ENCODE measurements around the gene GRPEL2.

GRPEL2 gene

DNA sequence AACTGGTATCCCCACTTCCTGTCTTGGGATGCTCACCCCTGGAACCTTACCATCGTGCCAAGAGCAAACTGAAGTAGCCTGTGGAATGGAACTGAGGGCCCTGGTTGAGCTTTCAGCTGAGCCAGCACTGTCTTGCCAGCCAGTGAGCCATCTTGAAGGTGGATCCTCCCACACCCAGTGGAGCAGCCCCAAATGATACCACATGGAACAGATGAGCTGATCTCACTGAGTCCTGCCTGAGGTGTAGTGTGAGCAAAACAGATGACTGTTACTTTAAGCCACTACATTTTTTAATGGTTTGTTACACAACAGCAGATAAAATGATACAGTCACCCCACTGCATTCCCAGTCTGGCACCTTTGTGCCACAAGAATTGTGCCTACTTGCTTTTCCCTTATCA is 10.4 kb downstream of the GRPEL2 start:
- no peak for DNase-seq (ENCODE audit: low read depth in 2 of 3, low spot score in 2 of 3)

DNA sequence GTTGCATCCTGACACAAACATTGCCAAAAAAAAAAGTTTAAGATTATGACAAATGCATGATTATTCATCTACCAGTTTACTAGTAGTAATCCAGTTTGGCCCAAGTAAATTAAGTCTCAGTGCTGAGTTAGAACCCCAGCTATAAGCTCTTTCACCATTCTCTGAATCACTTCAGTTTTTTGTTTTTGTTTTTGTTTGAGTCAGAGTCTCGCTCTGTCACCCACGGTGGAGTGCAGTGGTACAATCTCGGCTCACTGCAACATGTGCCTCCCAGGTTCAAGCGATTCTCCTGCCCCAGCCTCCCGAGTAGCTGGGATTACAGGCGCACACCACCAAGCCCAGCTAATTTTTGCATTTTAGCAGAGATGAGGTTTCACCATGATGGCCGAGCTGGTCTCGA is 11.1 kb downstream of the GRPEL2 start:
- DNase-seq (ENCODE audit: low read depth in 2 of 3, low spot score in 2 of 3): no peak

DNA sequence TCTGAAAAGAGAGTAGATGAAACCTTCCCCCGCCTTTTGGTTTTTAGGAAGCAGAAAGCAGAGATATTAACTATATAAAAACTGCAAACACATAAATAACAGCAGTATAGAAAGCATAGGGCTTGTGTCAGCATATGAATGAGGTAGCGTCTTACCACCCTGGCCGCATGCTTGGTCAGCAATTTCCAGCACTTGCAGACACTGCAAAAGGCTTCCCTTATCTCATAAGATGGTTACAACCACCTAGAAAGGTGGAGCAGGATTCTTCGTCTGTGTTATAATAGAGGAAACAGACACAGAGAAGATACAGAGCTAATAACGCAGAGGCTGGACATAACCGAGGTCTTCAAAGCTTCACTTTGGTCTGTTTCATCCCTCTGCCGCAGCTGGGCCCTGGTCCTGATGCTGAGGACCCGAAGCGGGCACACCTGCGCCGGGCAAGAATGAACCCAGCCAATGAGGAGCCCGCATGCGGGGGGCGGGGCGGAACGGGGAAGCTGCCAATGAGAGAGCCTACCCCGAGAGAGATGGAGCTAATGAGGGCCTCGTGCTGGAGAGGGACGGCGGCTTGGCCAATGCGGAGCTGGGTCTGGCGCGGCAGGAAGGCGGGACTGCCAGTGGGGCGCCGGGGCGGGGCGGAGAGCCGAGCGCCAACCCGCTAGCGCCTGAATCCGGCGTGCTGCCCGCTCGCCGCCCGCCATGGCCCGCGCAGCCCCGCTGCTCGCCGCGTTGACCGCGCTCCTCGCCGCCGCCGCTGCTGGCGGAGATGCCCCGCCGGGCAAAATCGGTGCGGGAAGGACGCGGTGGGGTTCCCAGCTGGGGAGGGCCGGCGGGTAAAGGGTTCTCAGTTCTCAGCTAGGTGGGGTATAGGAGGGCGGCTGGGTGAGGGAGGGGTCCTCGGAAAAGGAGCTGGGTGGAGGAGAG is 12.3 kb downstream of the GRPEL2 start, which contains the start of gene PCYOX1L:
PCYOX1L (plus strand) TSS at position 677 of the 924 bp plus-strand sequence; CDS start at position 700, 23 bp downstream.
- DNase-seq (ENCODE audit: low read depth in 2 of 3, low spot score in 2 of 3): peak; percentile 57 to 96 (median 87)

- DNase-seq (ENCODE audit: low read depth in 2 of 3, low spot score in 2 of 3): no peak
Measured at GRCh38 chr5:149358294-149358651, 13.0 kb downstream of the GRPEL2 start.

DNA sequence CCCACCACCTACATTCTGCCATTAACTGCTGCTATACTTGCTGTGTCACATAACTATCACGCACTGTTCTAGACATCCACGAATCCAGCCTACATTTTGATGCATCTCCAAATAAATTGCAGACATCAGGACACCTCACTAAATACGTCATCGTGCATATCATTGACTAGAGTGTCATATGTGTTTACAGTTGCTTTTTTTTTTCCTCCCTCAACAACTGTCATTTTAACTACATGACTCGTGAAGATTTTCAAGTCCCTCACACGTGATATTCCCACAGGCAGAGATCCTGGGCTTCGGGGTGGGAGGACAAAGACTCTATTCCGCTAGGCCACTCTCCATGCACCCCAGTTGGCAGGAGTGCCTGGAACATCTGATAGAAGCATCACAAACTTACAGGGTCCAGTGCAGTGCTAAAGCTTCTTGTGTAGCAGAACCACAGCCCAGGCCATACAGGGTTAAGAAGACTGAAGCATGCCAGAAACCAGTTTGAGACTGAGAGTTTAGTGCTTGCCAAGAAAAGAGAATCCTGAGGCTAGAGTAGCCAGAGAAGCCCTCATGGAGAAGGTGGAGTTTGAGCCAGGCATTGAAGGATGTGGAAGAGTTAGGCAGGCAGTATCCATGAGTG is 13.7 kb downstream of the GRPEL2 start:
- no peak for DNase-seq (ENCODE audit: low read depth in 2 of 3, low spot score in 2 of 3)

- DNase-seq (ENCODE audit: low read depth in 2 of 3, low spot score in 2 of 3): no peak
Measured at GRCh38 chr5:149360272-149360671, 15.0 kb downstream of the GRPEL2 start.

DNA sequence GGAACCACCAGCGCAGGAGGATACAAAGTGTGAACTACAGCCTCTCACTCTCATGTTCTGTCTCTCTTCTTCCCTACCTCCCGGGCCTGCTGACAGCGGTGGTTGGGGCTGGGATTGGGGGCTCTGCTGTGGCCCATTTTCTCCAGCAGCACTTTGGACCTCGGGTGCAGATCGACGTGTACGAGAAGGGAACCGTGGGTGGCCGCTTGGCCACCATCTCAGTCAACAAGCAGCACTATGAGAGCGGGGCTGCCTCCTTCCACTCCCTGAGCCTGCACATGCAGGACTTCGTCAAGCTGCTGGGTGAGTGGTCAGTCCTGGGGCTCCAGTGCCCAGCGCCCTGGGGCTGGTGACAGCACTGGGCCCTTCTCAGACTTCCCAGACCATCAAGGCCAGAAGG is 17.2 kb downstream of the GRPEL2 start:
- no peak for DNase-seq (ENCODE audit: low read depth in 2 of 3, low spot score in 2 of 3)

GRCh38 chr5:149363358-149363757 is 18.1 kb downstream of the GRPEL2 start:
- no peak for DNase-seq (ENCODE audit: low read depth in 2 of 3, low spot score in 2 of 3)

- no peak for DNase-seq (ENCODE audit: low read depth in 2 of 3, low spot score in 2 of 3)
Measured at GRCh38 chr5:149363936-149364335, 18.6 kb downstream of the GRPEL2 start.

GRCh38 chr5:149364719-149365118 is 19.4 kb downstream of the GRPEL2 start:
- no peak for DNase-seq (ENCODE audit: low read depth in 2 of 3, low spot score in 2 of 3)

GRCh38 chr5:149365418-149365817 is 20.1 kb downstream of the GRPEL2 start:
- no peak for DNase-seq (ENCODE audit: low read depth in 2 of 3, low spot score in 2 of 3)

DNA sequence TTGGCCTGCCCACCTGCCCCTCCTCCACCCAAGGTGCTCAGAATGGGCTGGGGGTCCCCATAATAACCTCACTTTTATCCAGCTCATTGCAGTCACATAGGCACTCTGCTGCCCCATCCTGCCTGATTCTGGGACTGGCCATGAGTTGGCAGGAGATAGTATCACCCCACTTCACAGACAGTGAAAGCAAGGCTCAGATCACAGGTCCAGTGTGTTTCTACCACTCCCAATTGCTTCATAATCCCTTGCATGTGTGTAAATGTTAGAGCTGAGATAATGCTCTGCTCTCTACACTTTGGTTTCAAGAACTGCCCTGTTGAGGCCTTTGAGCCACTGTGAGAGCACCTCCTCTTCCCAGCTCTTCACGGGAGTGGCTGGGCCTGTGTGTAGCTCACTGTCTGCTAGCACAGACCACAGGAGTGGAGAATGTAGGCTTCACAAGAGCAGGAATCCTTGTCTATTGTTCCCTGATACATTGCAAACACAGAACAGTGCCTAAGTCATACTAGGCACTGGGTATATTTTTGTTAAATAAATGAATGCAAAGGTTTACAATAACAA is 20.9 kb downstream of the GRPEL2 start:
- no peak for DNase-seq (ENCODE audit: low read depth in 2 of 3, low spot score in 2 of 3)

- DNase-seq (ENCODE audit: low read depth in 2 of 3, low spot score in 2 of 3): peak in 1 of 3 experiments; percentile 34
Measured at GRCh38 chr5:149367249-149367971, 22.1 kb downstream of the GRPEL2 start.

- DNase-seq (ENCODE audit: low read depth in 2 of 3, low spot score in 2 of 3): no peak
Measured at GRCh38 chr5:149367972-149368645, 22.8 kb downstream of the GRPEL2 start.

DNA sequence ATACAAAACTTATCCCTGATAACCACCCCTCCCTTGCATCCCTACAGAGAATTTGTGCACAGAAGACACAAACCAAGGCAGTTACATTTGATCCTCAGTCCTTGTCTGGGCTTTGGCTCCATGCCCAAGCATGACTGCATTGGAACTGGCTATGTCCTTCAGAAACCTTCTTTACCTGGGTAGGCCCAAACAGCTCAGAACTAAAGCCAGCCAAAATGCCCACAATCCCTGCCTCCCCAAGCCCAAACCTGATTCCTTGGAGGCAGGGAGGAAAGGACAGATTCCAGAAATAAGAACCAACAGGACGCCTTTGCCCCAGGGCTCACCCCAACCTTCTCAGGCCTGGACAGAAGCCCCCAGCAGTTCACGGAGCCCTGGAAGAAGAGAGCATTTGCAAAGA is 25.6 kb downstream of the GRPEL2 start:
- no peak for DNase-seq (ENCODE audit: low read depth in 2 of 3, low spot score in 2 of 3)

GRCh38 chr5:149371296-149371962 is 26.1 kb downstream of the GRPEL2 start:
- DNase-seq (ENCODE audit: low read depth in 2 of 3, low spot score in 2 of 3): peak in 2 of 3 experiments; percentile 23 to 46

DNA sequence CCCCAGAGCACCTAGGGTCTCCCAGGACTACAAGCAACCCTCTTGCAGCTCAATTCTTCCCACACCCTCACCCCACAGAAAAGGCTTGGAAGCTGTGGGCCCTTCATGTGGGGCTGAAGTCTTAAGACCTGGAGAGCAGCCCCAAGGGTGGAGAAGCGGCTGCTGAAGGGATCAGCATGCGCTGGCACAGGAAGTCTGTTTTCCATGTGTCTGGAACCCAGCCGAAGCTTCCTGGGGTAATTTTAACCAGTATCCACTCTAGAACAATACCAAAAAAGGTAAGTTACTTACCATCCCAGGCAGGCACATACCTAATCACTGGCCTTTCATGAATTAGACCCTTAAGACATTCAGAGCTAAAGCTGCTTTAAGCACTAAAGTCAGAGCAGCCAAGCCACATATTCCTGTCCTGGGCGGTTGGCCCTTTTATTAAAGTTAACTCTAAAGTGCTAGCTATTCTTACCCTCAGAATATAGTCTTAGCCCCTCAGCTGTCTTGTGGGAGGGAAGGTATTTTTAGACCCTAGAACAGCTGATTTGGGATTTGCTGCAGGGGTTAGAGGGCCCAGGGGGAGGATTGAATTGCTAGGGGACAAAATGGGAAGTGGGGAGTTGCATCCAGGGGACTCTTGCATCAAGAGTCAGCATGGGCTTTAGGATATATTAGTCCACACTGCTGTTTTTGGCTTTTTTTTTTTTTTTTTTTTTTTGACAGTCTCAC is 26.9 kb downstream of the GRPEL2 start:
- DNase-seq (ENCODE audit: low read depth in 2 of 3, low spot score in 2 of 3): no peak

- DNase-seq (ENCODE audit: low read depth in 2 of 3, low spot score in 2 of 3): no peak
Measured at GRCh38 chr5:149372932-149373331, 27.6 kb downstream of the GRPEL2 start.

DNA sequence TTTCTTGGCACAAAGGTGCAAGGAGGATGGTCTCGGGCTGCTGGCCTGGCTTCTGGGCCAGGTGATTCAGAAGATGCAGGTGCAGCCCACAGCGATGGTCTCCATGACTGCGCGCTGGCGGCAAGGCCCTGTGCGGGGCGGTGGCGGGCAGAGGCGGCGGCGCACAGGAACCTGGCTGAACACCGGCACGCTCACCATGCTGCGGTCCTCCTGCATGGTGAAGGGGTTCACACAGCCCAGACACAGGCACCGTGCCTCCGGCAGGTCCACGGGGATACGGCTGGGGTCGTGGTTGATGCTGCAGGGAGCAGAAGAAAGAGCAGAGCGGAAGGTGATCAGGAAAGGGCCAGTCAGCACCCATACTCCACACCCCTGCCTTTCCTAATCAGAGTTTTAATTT is 29.0 kb downstream of the GRPEL2 start:
- no peak for DNase-seq (ENCODE audit: low read depth in 2 of 3, low spot score in 2 of 3)

DNA sequence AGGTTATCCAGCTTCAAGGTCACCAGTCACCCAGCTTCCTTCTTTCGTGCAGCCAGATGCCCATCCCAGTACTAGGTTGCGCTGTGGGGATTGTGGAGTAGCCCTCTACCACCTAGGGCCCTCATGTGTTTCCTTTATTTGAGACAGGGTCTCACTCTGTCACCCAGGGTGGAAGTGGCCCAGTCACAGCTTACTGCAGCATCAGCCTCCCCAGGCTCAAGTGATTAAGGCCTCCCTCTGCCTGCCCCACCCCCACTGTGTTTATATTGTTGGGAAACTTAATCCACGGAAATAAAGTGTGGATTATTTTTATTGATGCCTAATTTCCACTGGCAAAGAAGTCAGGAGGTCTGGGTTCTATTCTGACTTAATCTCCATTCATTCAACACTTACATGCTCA is 29.5 kb downstream of the GRPEL2 start:
- DNase-seq (ENCODE audit: low read depth in 2 of 3, low spot score in 2 of 3): no peak
